ENCODE results near the gene CPXM2.
"Not testable (repeated sequence)": the region's sequence is repeated elsewhere in the genome, so short reads cannot be mapped to it uniquely, and the experiment has no call there.

CPXM2 gene

GRCh38 chr10:123742751-123743440 lies 148.7 kb downstream of the CPXM2 start:
- no peak for DNase-seq (ENCODE audit: low spot score)

- no peak for DNase-seq (ENCODE audit: low spot score)
Measured at GRCh38 chr10:123741711-123742110, 149.9 kb downstream of the CPXM2 start.

DNA sequence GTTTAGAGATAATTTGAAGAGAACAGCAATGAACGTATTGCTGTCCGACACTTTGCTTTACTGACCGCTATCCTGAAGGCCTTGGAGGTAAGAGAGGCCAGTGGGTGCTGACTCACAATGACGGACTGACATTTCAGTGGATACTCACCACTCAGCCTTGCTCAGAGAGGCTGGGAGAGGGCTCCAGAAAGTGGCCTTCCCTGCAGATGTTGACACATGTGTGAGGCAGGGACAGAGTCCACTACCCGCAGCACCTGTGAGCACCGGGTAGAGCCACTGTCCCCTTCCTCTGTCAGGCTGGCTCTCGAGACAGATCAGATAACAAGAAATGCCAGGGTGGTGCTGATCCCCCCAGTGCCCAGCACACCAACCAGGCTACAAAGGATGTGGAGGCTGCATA lies 150.5 kb downstream of the CPXM2 start:
- DNase-seq (ENCODE audit: low spot score), result no peak

GRCh38 chr10:123736917-123737316 lies 154.7 kb downstream of the CPXM2 start:
- not testable (repeated sequence) for DNase-seq (ENCODE audit: low spot score)

DNA sequence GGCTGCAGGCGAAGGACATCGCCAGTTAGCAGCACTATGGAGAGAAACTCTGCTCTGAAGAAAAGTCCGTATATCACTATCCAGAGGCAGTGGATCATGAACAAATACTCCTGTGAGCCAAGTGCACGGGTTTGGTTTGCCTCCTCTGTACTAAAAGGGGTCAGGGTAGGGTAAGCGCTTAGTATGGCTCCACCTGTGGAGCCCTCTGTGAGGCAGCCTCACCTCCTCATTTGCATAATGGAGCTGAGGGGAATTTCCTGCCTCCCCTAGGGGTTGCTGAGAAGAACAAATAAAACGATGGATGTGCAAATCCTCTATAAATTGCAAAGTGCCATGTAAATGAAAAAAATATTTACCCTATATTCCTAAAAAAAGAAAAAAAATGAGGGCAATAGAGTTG lies 162.1 kb downstream of the CPXM2 start:
- DNase-seq (ENCODE audit: low spot score), result no peak

GRCh38 chr10:123726836-123727235 lies 164.8 kb downstream of the CPXM2 start:
- DNase-seq (ENCODE audit: low spot score), result no peak

GRCh38 chr10:123726381-123726780 lies 165.2 kb downstream of the CPXM2 start:
- no peak for DNase-seq (ENCODE audit: low spot score)

DNA sequence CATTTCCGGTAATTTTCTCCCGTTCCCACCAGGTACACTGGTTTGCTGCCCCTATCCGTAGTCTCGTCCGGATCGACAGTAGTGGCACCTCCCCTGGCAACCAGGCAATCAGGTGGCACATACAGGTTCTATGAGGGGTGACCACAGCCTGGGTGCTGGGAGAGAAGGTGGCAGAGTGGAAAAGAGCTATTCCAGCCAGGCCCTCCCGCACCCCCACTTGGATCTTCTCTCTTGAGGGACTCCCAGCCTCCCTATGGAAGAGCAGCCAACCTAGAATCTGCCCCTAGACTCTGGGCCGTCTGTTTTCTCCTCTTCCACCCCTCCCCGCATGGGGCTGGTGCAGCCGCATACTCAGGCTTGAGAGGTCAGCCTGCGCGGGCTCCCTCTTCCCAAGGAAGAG lies 166.9 kb downstream of the CPXM2 start:
- no peak for DNase-seq (ENCODE audit: low spot score)

GRCh38 chr10:123722351-123722750 lies 169.3 kb downstream of the CPXM2 start:
- DNase-seq (ENCODE audit: low spot score), result no peak

GRCh38 chr10:123721441-123722049 lies 170.1 kb downstream of the CPXM2 start:
- no peak for DNase-seq (ENCODE audit: low spot score)

- DNase-seq (ENCODE audit: low spot score), result no peak
Measured at GRCh38 chr10:123720536-123720935, 171.1 kb downstream of the CPXM2 start.

DNA sequence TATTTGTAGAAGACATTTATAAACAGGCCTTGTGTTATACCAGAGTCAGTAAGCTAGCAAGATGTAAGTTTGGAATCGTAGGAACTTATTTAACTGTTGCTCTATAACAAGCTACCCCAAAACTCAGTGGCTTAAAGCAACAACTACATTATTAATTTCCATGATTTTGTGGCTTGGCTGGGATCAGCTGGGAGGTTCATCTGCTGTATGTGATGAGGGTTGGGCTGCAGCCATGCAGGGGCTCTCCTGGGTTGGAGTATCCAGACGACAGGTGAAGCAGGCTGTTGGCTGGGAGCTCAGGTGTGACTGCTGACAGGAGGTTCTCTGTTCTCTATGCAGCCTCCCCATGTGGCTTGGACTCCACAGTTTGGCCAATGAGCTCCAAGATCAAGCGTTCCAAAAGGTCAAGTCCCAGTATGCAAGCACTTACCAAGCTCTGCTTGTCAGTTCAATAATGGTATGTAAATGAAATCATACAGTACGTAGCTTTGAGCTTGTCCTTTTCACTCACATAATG lies 173.0 kb downstream of the CPXM2 start:
- no peak for DNase-seq (ENCODE audit: low spot score)

DNA sequence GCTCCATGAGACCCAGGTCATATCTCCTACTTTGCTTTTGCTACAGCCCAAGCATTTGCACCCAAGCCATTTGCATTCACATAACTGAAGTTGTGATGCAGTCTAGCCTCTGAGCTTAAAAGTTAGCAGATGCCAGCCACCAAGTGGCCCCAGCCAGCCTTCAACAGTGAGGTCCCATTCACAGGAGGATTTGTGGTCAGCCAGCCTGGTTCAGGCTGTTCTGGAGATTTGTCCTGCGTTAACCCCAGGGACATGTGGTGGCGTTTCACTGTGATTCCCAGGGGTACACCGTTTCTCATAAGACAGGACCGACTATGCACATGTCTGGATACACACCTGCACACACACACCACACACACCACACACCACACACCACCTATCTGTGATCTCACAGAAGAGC lies 174.3 kb downstream of the CPXM2 start:
- no peak for DNase-seq (ENCODE audit: low spot score)

DNA sequence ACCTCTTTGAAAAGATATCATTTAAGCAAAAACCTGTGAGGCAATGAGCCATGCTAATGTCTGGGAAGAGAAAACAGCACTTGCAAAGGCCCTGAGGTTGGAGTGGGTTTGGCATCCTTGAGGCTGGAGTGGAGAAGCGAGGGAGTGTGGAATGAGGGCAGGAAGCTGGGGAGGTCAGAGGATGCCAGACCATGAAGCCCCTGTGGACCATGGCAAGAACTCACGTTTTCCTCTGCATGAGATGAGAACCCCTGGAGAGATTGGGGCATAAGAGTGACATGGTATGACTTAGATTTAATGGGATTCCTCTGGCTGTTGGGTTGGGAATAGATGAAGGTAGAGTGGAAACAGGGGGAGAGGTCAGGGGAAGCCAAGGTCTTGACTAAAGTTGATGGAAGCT lies 176.1 kb downstream of the CPXM2 start:
- DNase-seq (ENCODE audit: low spot score), result no peak

DNA sequence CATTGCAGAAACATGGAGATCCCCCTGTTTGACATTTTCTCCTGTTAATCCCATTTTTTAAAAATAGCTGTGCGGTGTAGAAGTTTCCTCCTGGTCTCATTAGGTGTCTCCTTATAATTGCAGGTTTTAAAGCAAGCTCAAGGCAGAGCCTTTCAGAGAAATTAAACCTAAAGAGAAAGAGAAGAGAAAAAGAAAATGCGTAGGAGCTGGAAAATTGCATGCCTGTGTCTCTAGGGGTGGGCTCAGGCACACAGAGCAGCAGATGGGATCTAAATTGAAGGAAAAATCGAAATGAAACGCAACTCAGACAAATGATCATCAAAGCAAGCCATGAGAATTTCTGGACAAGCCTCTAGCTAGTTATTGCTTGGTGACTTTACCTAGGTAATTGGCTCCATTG lies 185.4 kb downstream of the CPXM2 start:
- no peak for DNase-seq (ENCODE audit: low spot score)

DNA sequence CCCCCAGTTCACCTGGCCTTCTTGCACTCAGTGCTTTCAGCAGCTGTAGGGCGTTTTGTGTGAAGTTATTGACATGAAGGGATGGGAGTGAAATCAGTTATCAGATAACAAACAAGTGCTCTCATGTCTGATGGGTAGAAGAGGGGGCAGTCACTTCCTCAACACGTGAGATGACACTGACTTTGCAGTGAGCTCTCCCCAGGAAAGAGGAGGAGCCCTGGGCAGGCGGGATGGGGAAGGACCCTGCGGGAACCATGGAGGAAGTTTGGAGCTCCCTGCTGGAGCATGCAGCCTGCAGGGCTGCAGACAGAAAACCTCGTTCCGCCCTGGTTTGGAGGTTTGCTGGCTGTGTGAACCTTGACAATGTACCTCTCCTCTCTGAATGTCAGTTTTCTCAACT lies 186.8 kb downstream of the CPXM2 start:
- no peak for DNase-seq (ENCODE audit: low spot score)

DNA sequence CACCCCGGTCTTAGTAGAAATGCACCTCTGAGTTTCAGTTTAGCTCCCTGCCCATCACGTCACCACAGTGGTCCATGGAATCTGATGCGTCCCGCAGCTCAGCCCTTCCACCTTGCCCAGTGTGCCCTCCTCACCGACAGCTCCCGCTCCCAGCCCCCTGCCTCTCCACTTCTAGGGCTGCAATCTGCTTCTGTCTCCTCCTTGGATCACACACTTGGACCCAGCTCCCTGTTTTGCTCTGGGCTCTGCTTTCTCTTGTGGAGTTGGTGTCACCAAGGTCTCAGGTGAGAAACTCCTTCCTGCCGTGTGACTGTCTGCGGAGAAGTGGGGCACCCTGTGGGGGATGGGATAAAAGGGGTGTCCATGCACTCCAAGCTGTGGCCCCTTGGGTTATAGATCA lies 187.5 kb downstream of the CPXM2 start:
- no peak for DNase-seq (ENCODE audit: low spot score)

DNA sequence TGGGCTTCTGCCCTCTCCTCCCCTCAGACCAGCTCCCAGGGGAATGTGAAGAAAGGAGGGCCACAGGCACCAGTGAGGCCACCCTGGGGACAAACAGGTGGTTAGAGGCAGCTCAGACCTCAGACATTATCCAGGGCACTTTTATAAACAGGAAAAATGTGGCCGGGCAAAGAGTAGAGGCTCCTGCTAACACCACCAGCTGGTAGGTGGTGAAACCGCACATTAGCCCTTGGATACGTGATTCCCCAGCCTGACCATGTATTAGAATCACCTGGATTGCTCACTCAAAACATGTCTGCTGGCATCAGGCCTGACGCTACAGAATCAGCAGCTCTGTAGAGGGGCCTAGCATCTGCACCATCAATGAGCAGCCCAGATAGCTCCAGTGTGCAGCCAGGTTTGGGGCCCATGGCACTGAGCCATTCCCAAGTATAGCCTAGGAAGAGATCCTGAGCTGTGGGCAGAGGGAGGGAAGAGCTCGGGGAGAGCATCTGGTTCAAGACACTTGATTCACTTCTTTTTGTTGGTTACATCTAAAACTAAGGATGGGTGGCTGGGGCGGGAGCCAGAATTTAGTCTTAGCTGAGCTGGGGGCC lies 188.3 kb downstream of the CPXM2 start:
- DNase-seq (ENCODE audit: low spot score), result no peak

Data from globus pallidus (tissue), 1 donor.